Endothelial cell of umbilical vein (primary cell): ENCODE measurements around the gene COL23A1.

Source experiments
- EZH2 ChIP-seq: IDR thresholded peaks from 2 replicates; pipeline ENCODE4 v1.6.1; 2012; ENCODE audit warnings: borderline replicate concordance, low read depth, mild to moderate bottlenecking, moderate library complexity, low read length, inconsistent platforms; ENCODE audit not compliant: severe bottlenecking
- POLR2A ChIP-seq: IDR thresholded peaks from 2 replicates; pipeline ENCODE4 v1.6.1; 2012; ENCODE audit warnings: low read depth, mild to moderate bottlenecking, control low read depth, low read length
- POLR2AphosphoS5 ChIP-seq: IDR thresholded peaks from 2 replicates; pipeline ENCODE4 v1.6.1; 2012; ENCODE audit warnings: low read depth, mild to moderate bottlenecking, control low read depth, low read length, moderate library complexity; ENCODE audit not compliant: insufficient read depth
- TF ChIP-seq, protein P1 (sequence below), 2 donors: IDR thresholded peaks; 1 replicate in 1 of 2; 2 replicates in 1 of 2; pipeline ENCODE4 v1.5.1; 2011; ENCODE audit warnings: low read length in 2 of 2, mild to moderate bottlenecking in 2 of 2, moderate library complexity in 2 of 2, control low read depth in 1 of 2, inconsistent platforms in 1 of 2, low read depth in 1 of 2; ENCODE audit not compliant: insufficient read depth in 1 of 2; ENCODE audit errors: extremely low read depth in 1 of 2

DNA sequence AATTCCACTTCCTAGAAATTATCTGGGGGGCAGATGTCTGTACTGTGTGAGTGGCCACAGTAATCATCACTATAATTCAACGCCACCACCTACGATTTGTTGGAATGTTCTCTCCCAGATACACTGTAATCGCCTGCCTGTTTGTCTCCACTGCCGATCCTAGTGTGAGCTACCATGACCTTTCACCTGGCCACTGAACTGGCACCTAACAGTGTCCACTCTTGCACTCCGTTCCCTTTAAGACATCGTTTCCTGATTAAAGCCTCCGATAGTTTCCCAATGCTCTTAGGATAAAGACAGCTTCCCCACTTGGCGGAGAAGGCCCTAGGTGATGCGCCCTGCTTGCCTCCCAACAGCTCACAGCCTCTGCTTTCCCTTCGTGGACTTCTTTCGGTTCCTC, 361.6 kb downstream of the COL23A1 start:
- TF ChIP-seq, protein P1, sequence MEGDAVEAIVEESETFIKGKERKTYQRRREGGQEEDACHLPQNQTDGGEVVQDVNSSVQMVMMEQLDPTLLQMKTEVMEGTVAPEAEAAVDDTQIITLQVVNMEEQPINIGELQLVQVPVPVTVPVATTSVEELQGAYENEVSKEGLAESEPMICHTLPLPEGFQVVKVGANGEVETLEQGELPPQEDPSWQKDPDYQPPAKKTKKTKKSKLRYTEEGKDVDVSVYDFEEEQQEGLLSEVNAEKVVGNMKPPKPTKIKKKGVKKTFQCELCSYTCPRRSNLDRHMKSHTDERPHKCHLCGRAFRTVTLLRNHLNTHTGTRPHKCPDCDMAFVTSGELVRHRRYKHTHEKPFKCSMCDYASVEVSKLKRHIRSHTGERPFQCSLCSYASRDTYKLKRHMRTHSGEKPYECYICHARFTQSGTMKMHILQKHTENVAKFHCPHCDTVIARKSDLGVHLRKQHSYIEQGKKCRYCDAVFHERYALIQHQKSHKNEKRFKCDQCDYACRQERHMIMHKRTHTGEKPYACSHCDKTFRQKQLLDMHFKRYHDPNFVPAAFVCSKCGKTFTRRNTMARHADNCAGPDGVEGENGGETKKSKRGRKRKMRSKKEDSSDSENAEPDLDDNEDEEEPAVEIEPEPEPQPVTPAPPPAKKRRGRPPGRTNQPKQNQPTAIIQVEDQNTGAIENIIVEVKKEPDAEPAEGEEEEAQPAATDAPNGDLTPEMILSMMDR (IDR thresholded peaks at IDR 0.05; ENCODE audit: extremely low read depth in 1 of 2, insufficient read depth in 1 of 2, low read depth in 1 of 2, low read length in 2 of 2): no peak
- TF ChIP-seq POLR2A: no peak
- no peak for TF ChIP-seq EZH2
- no peak for TF ChIP-seq POLR2AphosphoS5
